Parathyroid adenoma (tissue), 2 donors: Measurements from ENCODE around the gene GRM8.

Source experiments
- H2AFZ ChIP-seq: fragments of 300-600 bp; sonication (generic); one replicate; pipeline ENCODE4 v1.7.0; 2017; ENCODE audit warnings: antibody characterized with exemption, mild to moderate bottlenecking
- H3K27ac ChIP-seq: fragments of 300-600 bp; sonication (generic); one replicate; pipeline ENCODE4 v1.7.0; 2017
- H3K27me3 ChIP-seq: fragments of 300-600 bp; sonication (generic); one replicate; pipeline ENCODE4 v1.7.0; 2017; ENCODE audit warnings: low read length; ENCODE audit not compliant: control insufficient read depth, insufficient read depth
- H3K36me3 ChIP-seq: fragments of 300-600 bp; sonication (generic); one replicate; pipeline ENCODE4 v1.7.0; 2017; ENCODE audit warnings: low read length; ENCODE audit not compliant: control insufficient read depth, insufficient read depth
- H3K4me1 ChIP-seq: fragments of 300-600 bp; sonication (generic); one replicate; pipeline ENCODE4 v1.7.0; 2017; ENCODE audit warnings: control low read depth
- H3K4me2 ChIP-seq: fragments of 300-600 bp; sonication (generic); one replicate; pipeline ENCODE4 v1.7.0; 2017; ENCODE audit warnings: low read length
- H3K4me3 ChIP-seq: fragments of 300-600 bp; sonication (generic); one replicate; pipeline ENCODE4 v1.7.0; 2017; ENCODE audit warnings: low read depth, low read length
- H3K79me2 ChIP-seq: fragments of 300-600 bp; sonication (generic); one replicate; pipeline ENCODE4 v1.7.0; 2017; ENCODE audit warnings: control low read depth
- H3K9ac ChIP-seq: fragments of 300-600 bp; sonication (generic); one replicate; pipeline ENCODE4 v1.7.0; 2017; ENCODE audit warnings: mild to moderate bottlenecking
- H3K9me3 ChIP-seq: fragments of 300-600 bp; sonication (generic); one replicate; pipeline ENCODE4 v1.7.0; 2017; ENCODE audit warnings: low read length; ENCODE audit not compliant: control insufficient read depth
- TF ChIP-seq, protein P1 (sequence below): fragments of 300-600 bp; sonication (generic); IDR thresholded peaks from one replicate; pipeline ENCODE4 v1.7.0; 2017; ENCODE audit warnings: antibody characterized with exemption, mild to moderate bottlenecking
- donor health status: primary hyperparathyroidism.

Gene GRM8

DNA sequence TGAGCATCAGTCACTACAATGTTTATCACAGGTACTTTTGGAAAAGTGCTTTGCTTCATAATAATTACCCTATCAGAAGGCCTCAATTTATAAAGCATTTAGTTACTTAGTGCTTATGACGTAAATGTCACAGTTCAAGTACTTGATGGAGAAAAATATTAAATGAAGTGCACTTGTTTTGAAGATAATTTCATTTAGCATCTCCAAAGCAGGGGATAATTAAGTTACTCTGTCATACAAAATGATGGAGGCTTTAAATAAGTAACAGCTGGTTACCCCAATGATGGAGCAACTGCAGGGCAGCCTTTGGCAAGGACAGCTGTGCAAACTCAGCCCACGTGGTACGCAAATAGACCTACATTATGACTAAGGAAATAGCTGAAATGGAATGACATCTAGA is 768.8 kb downstream of the GRM8 start:
- Histone ChIP-seq H3K27me3 (no peaks in the 10 kb centered on the region), H3K27ac (no peak overlapping the region), H3K9me3 (no peaks in the 10 kb centered on the region), H3K4me1 (no peaks in the 10 kb centered on the region), H3K9ac (no peak overlapping the region), H3K36me3 (no peaks in the 10 kb centered on the region), H3K79me2 (no peaks in the 10 kb centered on the region), H3K4me3 (no peak overlapping the region), H2AFZ (no peak overlapping the region), H3K4me2 (no peak overlapping the region)
- TF ChIP-seq, protein P1, sequence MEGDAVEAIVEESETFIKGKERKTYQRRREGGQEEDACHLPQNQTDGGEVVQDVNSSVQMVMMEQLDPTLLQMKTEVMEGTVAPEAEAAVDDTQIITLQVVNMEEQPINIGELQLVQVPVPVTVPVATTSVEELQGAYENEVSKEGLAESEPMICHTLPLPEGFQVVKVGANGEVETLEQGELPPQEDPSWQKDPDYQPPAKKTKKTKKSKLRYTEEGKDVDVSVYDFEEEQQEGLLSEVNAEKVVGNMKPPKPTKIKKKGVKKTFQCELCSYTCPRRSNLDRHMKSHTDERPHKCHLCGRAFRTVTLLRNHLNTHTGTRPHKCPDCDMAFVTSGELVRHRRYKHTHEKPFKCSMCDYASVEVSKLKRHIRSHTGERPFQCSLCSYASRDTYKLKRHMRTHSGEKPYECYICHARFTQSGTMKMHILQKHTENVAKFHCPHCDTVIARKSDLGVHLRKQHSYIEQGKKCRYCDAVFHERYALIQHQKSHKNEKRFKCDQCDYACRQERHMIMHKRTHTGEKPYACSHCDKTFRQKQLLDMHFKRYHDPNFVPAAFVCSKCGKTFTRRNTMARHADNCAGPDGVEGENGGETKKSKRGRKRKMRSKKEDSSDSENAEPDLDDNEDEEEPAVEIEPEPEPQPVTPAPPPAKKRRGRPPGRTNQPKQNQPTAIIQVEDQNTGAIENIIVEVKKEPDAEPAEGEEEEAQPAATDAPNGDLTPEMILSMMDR, result no peak

DNA sequence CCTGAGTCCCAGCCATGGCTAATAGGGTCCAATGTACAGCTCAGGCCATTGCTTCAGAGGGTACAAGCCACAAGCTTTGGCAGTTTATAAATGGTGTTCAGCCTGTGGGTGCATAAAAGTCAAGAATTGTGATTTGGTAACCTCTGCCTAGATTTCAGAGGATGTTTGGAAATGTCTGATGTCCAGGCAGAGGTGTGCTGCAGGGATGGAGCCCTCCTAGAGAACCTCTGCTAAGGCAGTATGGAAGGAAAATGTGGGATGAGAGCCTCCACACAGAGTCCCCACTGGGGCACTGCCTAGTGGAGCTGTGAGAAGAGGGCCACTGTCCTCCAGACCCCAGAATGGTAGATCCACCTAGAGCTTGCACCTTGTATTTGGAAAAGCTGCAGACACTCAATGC is 779.9 kb downstream of the GRM8 start:
- Histone ChIP-seq H3K27ac (no peak overlapping the region), H3K9ac (no peak overlapping the region), H3K4me3 (no peak overlapping the region), H3K4me1 (no peaks in the 10 kb centered on the region), H3K4me2 (no peak overlapping the region), H3K79me2 (no peaks in the 10 kb centered on the region), H3K36me3 (no peaks in the 10 kb centered on the region), H3K27me3 (no peaks in the 10 kb centered on the region), H3K9me3 (no peaks in the 10 kb centered on the region), H2AFZ (no peak overlapping the region)
- TF ChIP-seq, protein P1, result no peak

DNA sequence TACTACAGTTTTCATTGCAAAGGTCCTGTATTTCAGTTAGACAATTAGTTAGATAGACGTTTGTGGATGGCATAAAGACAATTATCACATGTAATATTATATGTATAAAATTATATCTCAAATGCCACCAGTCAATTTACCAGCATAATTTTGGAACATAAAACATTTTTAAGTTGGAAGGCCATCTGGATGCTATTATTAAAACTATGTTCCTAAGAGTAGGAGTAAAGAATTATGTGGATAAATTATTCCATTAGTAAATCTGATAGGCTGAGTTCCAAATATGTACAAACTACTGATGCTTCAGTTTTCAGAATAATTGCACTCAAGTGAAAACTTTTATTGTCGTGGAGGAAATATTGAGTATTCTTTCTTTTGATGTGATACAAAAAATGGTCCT is 790.3 kb downstream of the GRM8 start:
- Histone ChIP-seq H3K4me2 (no peak overlapping the region), H3K9ac (no peak overlapping the region), H3K27me3 (no peaks in the 10 kb centered on the region), H3K79me2 (no peaks in the 10 kb centered on the region), H3K9me3 (no peaks in the 10 kb centered on the region), H3K36me3 (no peaks in the 10 kb centered on the region), H3K27ac (no peak overlapping the region), H3K4me3 (no peak overlapping the region), H2AFZ (no peak overlapping the region), H3K4me1 (no peaks in the 10 kb centered on the region)
- TF ChIP-seq, protein P1, result no peak

DNA sequence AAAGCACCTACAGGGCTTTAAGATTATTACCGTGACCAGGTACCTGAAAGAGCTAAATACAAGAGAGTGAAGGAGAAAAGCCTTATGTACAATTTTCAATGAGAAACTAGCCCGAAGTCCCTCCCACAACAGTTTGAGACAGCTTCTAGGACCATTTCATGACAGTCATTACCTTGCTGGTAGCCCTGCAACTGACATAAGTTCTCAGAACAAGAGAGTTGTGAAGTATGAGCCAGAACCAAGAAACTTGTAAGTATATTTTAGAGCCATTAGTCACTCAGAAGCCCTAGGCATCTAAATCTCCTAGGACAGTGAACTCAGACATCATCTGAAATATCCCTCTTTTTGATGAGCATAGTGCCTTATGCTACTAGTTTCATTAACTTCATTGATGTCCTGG is 792.1 kb downstream of the GRM8 start:
- no peaks in the 10 kb centered on the region for H3K36me3 ChIP-seq
- no peak overlapping the region for H3K4me3 ChIP-seq
- H3K4me1 ChIP-seq, result no peaks in the 10 kb centered on the region
- TF ChIP-seq, protein P1, result no peak
- no peaks in the 10 kb centered on the region for H3K27me3 ChIP-seq
- no peak overlapping the region for H3K27ac ChIP-seq
- H3K9me3 ChIP-seq, result no peaks in the 10 kb centered on the region
- H3K4me2 ChIP-seq, result no peak overlapping the region
- no peak overlapping the region for H3K9ac ChIP-seq
- H3K79me2 ChIP-seq, result no peaks in the 10 kb centered on the region
- no peak overlapping the region for H2AFZ ChIP-seq

DNA sequence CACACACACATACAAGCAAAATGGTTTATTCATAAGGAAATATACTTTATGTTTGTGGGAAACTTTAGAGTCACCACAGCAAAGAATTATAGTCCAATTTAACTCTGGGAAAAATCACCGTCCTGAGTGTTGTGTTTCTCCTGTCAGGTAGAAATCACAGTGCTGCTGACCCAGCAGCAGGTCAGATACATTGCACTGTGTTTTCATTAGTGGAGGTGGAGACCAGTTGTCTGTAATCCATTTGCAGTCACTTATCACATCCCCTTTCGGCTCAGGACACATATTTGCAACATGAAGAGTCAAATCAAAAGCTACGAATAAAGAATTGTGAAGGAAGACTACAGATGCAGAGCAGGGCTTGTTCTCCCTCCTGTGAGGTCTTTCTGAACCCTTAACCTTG is 799.6 kb downstream of the GRM8 start:
- Histone ChIP-seq H3K27ac (no peak overlapping the region), H3K27me3 (no peaks in the 10 kb centered on the region), H3K4me1 (no peaks in the 10 kb centered on the region), H3K4me3 (no peak overlapping the region), H3K36me3 (no peaks in the 10 kb centered on the region), H3K79me2 (no peaks in the 10 kb centered on the region), H2AFZ (no peak overlapping the region), H3K9ac (no peak overlapping the region), H3K4me2 (no peak overlapping the region), H3K9me3 (no peaks in the 10 kb centered on the region)
- TF ChIP-seq, protein P1, result no peak
